Measurements from ENCODE around the gene LIMS1.

DNA sequence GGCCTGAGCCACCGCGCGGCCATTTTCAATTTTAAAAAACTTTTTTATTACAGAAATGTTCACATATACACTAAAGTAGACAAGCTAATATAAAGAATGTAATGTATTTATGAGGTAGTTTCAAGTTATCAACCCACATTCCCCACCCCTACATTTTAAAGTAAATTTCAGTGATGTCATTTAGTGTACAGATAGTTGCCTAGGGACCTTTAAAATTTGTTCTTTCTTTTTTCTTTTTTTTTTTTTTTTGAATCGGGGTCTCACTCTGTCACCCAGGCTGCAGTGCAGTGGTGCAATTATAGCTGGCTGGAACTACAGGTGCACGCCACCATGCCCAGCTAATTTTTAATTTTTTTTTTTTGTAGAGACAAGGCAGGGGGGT is 2.6 kb upstream of the LIMS1 start:
- TF ChIP-seq, protein P1, sequence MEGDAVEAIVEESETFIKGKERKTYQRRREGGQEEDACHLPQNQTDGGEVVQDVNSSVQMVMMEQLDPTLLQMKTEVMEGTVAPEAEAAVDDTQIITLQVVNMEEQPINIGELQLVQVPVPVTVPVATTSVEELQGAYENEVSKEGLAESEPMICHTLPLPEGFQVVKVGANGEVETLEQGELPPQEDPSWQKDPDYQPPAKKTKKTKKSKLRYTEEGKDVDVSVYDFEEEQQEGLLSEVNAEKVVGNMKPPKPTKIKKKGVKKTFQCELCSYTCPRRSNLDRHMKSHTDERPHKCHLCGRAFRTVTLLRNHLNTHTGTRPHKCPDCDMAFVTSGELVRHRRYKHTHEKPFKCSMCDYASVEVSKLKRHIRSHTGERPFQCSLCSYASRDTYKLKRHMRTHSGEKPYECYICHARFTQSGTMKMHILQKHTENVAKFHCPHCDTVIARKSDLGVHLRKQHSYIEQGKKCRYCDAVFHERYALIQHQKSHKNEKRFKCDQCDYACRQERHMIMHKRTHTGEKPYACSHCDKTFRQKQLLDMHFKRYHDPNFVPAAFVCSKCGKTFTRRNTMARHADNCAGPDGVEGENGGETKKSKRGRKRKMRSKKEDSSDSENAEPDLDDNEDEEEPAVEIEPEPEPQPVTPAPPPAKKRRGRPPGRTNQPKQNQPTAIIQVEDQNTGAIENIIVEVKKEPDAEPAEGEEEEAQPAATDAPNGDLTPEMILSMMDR (IDR thresholded peaks at IDR 0.05; ENCODE audit: extremely low read depth in 1 of 2, insufficient read depth in 1 of 2, low read depth in 1 of 2, low read length in 2 of 2) = no peak
- TF ChIP-seq POLR2A (IDR thresholded peaks at IDR 0.05; ENCODE audit: low read depth, low read length) (no peak), EZH2 (IDR thresholded peaks at IDR 0.05; ENCODE audit: borderline replicate concordance, low read depth, low read length, severe bottlenecking) (no peak), GATA2 (IDR thresholded peaks at IDR 0.05; ENCODE audit: insufficient read depth, insufficient read length, low read depth, low read length) (no peak), MYC (IDR thresholded peaks at IDR 0.05; ENCODE audit: low read depth, low read length) (no peak), JUN (IDR thresholded peaks at IDR 0.05; ENCODE audit: borderline replicate concordance, insufficient read depth, insufficient read length, low read depth) (no peak), POLR2AphosphoS5 (IDR thresholded peaks at IDR 0.05; ENCODE audit: insufficient read depth, low read depth, low read length) (no peak), FOS (IDR thresholded peaks at IDR 0.05; ENCODE audit: borderline replicate concordance, insufficient read depth, low read length) (no peak)
- TF ChIP-seq, protein P2, sequence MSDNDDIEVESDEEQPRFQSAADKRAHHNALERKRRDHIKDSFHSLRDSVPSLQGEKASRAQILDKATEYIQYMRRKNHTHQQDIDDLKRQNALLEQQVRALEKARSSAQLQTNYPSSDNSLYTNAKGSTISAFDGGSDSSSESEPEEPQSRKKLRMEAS (IDR thresholded peaks at IDR 0.05; ENCODE audit: insufficient read depth, insufficient read length) = no peak

Data from endothelial cell of umbilical vein (primary cell).